Stimulated activated CD4-positive, alpha-beta T cell treated with anti-CD3 and anti-CD28 coated beads, Interleukin-1b, Interleukin-23, amount 100 ng/mL, for 1 hour (primary cell): ENCODE data around the gene CDK17.
"Not testable (repeated sequence)": the region's sequence is repeated elsewhere in the genome, so short reads cannot be mapped to it uniquely, and the experiment has no call there.

Source experiments
- DNase-seq, 2 donors: peaks; one replicate each; pipeline ENCODE4 v3.0.0-alpha.2; 2020; ENCODE audit warnings: low read depth in 2 of 2

The CDK17 gene

GRCh38 chr12:96317801-96318200 lies 82.4 kb downstream of the CDK17 start:
- not testable (repeated sequence) for DNase-seq

- not testable (repeated sequence) for DNase-seq
Observed at GRCh38 chr12:96315741-96316481, 84.3 kb downstream of the CDK17 start.

- DNase-seq, result no peak
Observed at GRCh38 chr12:96314723-96315122, 85.5 kb downstream of the CDK17 start.

- DNase-seq, result no peak
Observed at GRCh38 chr12:96313606-96314005, 86.6 kb downstream of the CDK17 start.

GRCh38 chr12:96311191-96311590 lies 89.0 kb downstream of the CDK17 start:
- DNase-seq, result no peak

GRCh38 chr12:96310067-96310466 lies 90.2 kb downstream of the CDK17 start:
- no peak for DNase-seq

- no peak for DNase-seq
Observed at GRCh38 chr12:96308881-96309280, 91.4 kb downstream of the CDK17 start.

- DNase-seq, result no peak
Observed at GRCh38 chr12:96305665-96306064, 94.6 kb downstream of the CDK17 start.

GRCh38 chr12:96303653-96304052 lies 96.6 kb downstream of the CDK17 start:
- no peak for DNase-seq

- no peak for DNase-seq
Observed at GRCh38 chr12:96302687-96303310, 97.4 kb downstream of the CDK17 start.

- DNase-seq, result no peak
Observed at GRCh38 chr12:96301732-96302131, 98.5 kb downstream of the CDK17 start.

- no peak for DNase-seq
Observed at GRCh38 chr12:96300064-96300463, 100.2 kb downstream of the CDK17 start.

- no peak for DNase-seq
Observed at GRCh38 chr12:96297504-96297903, 102.7 kb downstream of the CDK17 start.

- no peak for DNase-seq
Observed at GRCh38 chr12:96295532-96296160, 104.6 kb downstream of the CDK17 start.

- DNase-seq, result no peak
Observed at GRCh38 chr12:96294831-96295230, 105.4 kb downstream of the CDK17 start.

GRCh38 chr12:96293093-96293492 lies 107.1 kb downstream of the CDK17 start:
- no peak for DNase-seq

GRCh38 chr12:96289067-96289466 lies 111.2 kb downstream of the CDK17 start:
- DNase-seq, result no peak

GRCh38 chr12:96285158-96285557 lies 115.1 kb downstream of the CDK17 start:
- no peak for DNase-seq

- DNase-seq, result no peak
Observed at GRCh38 chr12:96274331-96274730, 125.9 kb downstream of the CDK17 start.

- DNase-seq, result no peak
Observed at GRCh38 chr12:96271469-96272199, 128.6 kb downstream of the CDK17 start.

- no peak for DNase-seq
Observed at GRCh38 chr12:96266238-96266637, 134.0 kb downstream of the CDK17 start.

GRCh38 chr12:96265836-96266235 lies 134.4 kb downstream of the CDK17 start:
- no peak for DNase-seq
